HG02943 (cell line): ENCODE results near the gene PCA3.

Experiments
- ATAC-seq: cut with Tn5 transposase; IDR thresholded peaks from one replicate; pipeline ENCODE4 v1.9.1; 2021; ENCODE audit warnings: mild to moderate bottlenecking, low read depth, moderate library complexity; ENCODE audit not compliant: unreplicated experiment

The PCA3 gene

GRCh38 chr9:76756268-76756640 lies 8.0 kb upstream of the PCA3 start:
- ATAC-seq: no peak

GRCh38 chr9:76756941-76757673 lies 7.1 kb upstream of the PCA3 start:
- ATAC-seq: no peak

GRCh38 chr9:76758476-76758875 lies 5.8 kb upstream of the PCA3 start:
- ATAC-seq: no peak

- no peak for ATAC-seq
Measured at GRCh38 chr9:76759732-76760131, 4.5 kb upstream of the PCA3 start.

- ATAC-seq: no peak
Measured at GRCh38 chr9:76761448-76761847, 2.8 kb upstream of the PCA3 start.

- no peak for ATAC-seq
Measured at GRCh38 chr9:76766126-76766525, 1.9 kb downstream of the PCA3 start.

- no peak for ATAC-seq
Measured at GRCh38 chr9:76772686-76773445, 8.6 kb downstream of the PCA3 start.

GRCh38 chr9:76784881-76785280 lies 20.6 kb downstream of the PCA3 start:
- no peak for ATAC-seq

- no peak for ATAC-seq
Measured at GRCh38 chr9:76785501-76785900, 21.3 kb downstream of the PCA3 start.

- no peak for ATAC-seq
Measured at GRCh38 chr9:76787677-76788076, 23.4 kb downstream of the PCA3 start.

GRCh38 chr9:76789840-76790239 lies 25.6 kb downstream of the PCA3 start:
- no peak for ATAC-seq

GRCh38 chr9:76793784-76794431 lies 29.7 kb downstream of the PCA3 start:
- no peak for ATAC-seq

- ATAC-seq: no peak
Measured at GRCh38 chr9:76796296-76796695, 32.1 kb downstream of the PCA3 start.

GRCh38 chr9:76798527-76798926 lies 34.3 kb downstream of the PCA3 start:
- ATAC-seq: no peak

GRCh38 chr9:76799473-76799872 lies 35.2 kb downstream of the PCA3 start:
- ATAC-seq: no peak

- no peak for ATAC-seq
Measured at GRCh38 chr9:76800901-76801300, 36.7 kb downstream of the PCA3 start.

GRCh38 chr9:76803083-76803482 lies 38.8 kb downstream of the PCA3 start:
- ATAC-seq: no peak

GRCh38 chr9:76803762-76804161 lies 39.5 kb downstream of the PCA3 start:
- no peak for ATAC-seq

GRCh38 chr9:76808636-76809035 lies 44.4 kb downstream of the PCA3 start:
- no peak for ATAC-seq

- ATAC-seq: no peak
Measured at GRCh38 chr9:76810377-76810957, 46.2 kb downstream of the PCA3 start.

GRCh38 chr9:76812591-76812990 lies 48.4 kb downstream of the PCA3 start:
- ATAC-seq: no peak
